Activated CD4-positive, alpha-beta T cell treated with anti-CD3 and anti-CD28 coated beads, Interleukin-2, amount 50 U/mL, for 1 hour (primary cell): Measurements from ENCODE around the gene LRRC47.
A peak's percentile ranks its signal among the peaks of the same experiment; 100 is the strongest.

Experiments used
- DNase-seq: peaks from one replicate; pipeline ENCODE4 v3.0.0-alpha.2; 2020

LRRC47 gene

DNA sequence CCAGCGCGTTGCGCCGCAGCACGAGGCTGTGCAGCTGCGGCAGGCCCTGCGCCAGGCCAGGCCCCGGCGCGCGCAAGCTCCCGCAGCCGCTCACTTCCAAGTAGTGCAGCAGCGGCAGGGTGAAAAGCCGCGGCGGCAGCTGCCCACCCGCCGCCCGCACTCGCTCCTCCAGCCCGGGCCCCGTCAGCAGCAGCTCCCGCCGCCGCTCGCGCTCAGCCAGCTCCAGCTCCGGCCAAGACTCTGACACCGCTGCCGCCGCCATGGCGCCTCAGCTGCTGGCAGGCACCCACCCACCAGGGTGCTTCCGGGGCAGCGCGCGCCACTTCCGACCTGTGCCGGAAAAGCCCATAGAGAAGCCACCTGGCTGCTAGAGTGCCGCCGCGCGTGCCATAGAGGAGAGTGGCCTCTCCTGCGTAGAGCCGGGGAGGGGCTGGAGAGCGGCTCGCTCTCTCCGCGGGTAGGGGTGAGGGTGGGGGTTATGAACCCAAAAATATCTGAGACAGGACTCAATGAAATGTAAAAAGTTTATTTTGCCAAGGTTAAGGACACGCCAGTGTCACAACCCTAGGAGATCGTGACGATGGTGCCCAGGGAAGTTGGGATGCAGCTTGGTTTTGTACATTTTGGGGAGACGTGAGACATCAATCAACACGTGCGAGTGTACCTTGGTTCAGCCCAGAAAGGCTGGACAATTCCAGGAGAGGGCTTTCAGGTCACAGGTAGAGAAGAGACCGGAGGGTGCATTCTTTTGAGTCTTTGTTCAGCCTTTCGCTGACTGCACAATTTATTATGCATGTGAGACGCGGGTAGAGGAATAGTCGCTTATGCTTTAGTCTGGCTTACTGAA is at the start of gene LRRC47:
Gene LRRC47, minus strand, starts transcription at position 284 of the 847 bp plus-strand sequence. Its CDS starts 22 bp downstream, at position 262.
- DNase-seq: peak; percentile 94

DNA sequence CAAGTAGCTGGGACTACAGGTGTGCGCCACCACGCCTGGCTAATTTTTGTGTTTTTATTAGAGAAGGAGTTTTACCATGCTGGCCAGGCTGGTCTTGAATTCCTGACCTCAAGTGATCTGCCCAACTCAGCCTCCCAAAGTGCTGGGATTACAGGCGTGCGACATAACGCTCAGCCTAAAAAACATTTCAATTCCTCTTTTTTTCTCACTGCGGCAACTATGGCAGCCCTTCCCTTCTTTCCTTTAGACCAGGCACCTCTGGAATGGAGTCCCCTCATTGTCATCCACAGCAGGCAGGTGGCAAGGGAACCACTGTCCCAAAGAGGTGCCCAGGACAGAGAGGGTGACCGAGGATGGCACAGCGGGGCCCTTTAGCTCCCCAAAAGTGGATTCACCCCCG is 46.6 kb upstream of the LRRC47 start:
- DNase-seq: no peak

DNA sequence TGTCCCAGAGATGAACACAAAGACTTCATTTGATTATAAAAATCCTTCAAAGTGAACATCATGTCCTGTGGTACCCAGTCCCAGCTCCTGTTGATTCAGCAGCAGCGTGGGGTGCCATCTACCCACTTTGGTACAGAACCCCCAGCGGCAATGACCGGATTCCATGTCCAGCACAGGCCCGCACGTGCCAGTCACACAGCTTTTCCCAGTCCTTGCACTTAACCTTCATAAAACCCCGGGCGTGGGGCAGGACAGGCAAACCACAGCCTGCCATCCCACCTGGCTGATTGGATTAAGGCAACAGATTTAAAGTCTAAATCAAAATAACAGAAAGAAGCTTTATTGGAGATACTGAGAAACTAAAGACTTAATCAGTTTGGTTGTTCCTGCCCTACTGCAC is 45.2 kb upstream of the LRRC47 start:
- no peak for DNase-seq

DNA sequence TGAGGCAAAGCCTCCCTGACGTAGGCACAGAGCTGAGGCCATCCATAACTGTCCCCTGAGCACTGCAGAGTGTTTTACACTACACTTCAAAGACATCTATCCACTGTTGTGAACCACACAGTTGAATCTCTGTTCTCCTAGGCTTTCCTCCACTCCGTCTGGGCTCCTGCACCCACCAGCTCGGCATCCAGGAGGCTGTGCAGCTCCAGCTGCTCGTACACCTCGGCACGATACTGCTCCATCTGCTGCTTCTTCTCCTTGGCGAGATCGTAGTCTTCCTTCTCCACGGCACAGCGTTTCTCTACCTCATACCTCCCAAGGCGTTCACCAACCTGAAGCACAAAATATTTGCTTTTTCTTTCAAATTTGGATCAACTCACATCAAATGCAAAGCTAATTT is 42.5 kb upstream of the LRRC47 start:
- no peak for DNase-seq

DNA sequence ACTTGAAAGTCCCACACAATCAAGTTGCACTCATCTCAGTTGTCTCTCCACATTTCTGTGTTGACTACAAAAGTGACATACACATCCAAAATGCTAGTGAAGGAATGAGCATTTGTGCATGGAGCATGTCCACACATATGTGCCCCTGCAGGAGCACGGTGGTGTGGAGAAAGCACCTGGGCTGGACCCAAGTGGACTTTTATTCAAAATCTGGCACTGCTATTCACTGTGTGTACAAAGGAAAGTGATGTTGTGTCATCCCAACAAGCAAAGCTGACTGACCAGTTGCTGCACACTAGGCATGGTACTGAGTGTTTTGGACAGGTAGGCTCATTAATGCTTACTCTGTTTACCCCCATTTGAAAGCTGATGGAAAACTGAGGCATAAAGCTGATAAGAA is 41.4 kb upstream of the LRRC47 start:
- DNase-seq: no peak

DNA sequence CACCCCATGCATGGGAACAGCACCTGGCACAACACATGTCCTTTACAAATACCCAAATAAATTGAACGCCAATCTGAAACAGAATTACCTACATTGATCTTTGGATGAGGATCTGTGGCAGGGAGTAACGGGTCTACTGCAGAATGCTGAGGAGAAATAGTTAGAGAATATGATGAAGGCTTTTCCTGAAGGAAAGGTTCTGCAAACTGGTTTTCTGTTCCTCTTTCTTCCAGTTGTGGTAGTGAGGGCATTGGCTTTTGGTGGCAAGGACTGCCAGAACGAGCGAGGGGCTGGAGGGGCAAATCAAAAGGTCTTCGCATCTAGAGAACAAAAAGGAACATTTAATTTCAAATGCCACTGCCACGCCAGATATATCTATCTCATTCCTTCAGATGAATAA is 40.9 kb upstream of the LRRC47 start:
- DNase-seq: no peak

DNA sequence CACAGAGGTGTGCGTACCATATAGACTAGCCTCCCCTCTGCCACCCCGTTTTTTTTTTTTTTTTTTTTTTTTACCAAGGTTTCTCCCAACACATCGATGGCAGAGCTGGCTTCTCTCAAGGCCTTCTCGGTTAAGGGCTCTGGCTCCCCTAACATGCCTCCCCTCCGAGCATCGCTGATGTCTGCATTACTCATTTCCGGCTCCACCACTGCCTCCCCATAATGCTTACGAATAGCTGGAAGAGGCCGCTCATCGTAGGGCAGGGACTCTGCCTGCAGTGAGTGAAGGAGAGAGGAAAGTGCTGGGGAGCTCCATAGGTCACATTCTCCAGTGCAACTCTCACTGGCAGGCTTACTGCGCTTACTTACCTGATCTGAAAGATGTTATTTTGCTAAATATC is 40.1 kb upstream of the LRRC47 start:
- no peak for DNase-seq

DNA sequence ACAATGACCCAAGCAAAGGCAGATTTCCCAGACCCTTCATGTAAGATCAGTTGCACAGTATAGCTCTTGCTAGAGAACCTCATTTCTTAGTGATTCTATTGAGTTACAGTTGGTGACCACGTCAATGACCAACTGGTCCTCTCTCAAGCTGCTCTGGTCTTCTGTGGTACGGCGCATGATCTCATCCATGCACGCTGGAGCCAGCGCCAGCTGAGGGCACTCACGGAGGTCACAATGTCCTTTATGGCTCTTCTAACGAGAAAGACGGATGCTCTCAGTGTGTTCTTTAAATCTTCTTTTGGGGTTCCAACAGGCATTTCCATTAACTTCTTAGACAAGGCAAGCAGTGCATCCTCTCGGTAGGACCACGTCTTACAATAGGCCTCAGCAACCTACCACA is 38.4 kb upstream of the LRRC47 start:
- no peak for DNase-seq

DNA sequence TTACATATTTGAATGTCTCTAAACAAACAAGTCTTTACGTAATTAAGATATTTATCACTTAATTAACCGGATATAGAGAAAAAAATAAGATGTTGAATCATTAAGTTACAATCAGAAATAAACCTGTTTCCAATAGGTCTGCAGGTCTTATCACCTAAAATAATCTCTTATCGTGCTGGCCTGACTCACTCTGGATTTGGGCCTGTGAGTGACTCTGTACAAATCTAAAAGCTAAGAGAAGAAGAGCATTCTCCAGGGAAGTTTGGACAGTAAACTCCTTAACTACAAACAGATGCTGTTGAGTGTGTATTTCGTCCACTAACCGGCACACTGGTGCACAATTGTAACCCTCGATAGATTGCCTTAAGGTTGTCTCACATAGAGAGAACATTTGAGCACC is 35.4 kb upstream of the LRRC47 start:
- DNase-seq: no peak

DNA sequence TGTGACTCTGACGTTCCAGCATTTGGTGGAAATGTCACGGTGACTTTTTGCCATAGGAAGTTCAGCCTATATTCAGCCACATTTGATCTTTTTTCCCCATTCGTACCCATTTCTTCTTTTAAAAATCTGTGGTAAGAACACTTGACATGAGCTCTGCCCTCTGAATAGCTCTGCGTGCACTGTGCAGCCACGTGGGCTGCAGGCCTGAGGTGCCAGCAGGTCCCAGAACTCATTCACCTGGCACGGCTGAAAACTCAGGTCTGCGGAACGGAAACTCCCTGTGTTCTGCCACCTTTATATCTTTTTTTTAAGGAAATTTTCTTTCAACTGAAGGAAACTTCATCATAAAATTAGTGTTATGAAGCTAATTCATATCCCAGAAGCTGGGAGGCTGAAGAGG is 32.1 kb upstream of the LRRC47 start:
- DNase-seq: no peak

DNA sequence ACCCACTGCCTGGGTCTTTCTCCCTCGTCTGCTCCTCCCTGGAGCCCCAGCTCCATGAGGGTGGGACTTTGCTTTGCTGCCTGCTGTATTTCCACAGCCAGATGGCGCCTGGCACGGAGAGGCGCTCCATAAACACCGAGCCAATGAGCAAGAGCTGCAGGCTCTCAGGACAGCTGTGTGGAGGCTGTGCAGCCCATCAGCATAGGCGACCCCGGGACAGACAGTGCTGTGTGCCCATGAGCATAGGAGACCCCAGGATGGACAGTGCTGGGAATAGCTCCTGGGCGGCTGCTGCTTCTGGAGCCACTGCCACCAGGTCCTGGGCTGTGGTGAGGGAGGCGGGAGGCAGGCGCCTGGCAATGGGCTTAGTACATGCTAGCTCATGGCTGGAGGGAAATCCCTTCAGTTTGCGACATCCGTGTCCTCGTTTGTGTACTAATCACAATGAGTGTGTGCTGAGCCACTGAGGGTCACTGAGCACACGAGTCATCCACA is 31.6 kb upstream of the LRRC47 start:
- no peak for DNase-seq

DNA sequence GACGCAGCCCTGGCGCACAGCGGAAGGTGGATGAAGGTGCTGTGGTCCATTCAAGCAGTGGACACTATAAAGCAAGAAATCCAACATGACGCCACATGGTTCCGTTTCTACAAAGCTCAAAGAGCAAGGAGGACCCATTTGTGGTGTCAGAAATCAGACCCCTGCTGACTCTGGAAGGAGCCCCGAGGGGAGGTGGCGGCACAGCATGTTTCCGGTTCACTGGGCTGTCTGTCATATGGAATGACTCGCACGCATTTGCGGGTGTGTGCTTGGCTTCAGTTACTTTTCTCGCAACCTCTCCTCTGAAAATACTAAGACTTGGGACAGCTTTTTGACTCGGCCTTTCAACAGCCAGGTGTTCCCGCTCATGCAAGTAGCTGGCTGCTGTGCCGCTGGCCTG is 29.1 kb upstream of the LRRC47 start:
- no peak for DNase-seq

DNA sequence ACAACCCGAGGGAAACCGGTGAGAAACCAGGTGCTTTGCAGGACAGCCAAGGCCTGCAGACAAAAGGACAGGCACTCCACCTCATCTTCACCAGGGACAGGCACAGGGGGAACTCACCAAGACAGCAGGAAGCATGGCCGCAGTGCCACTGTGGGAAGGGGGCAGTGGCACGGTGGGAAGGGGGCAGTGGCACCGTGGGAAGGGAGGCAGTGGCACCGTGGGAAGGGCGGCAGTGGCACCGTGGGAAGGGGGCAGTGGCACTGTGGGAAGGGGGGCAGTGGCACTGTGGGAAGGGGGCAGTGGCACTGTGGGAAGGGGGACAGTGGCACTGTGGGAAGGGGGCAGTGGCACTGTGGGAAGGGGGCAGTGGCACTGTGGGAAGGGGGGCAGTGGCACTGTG is 28.4 kb upstream of the LRRC47 start:
- DNase-seq: no peak

DNA sequence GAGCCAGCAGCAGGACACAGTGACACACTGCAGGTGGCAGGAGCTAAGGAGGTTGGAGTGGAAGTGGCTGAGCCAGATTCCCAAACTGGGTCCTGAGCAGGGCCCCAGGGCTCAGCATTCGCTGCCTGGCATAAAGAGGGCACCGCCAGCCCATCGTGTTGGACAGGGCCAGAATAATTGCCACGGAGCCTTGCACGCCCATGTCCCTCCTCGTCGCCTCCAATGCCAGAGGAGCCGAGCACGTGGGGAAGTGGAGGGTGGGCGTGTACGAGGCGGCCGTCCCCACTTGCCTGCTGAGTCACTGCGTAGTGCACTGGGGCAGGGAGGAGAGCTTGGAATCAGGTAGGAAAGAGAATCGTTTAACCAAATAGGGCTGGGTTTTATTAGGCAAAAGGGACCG is 26.1 kb upstream of the LRRC47 start:
- DNase-seq: no peak

DNA sequence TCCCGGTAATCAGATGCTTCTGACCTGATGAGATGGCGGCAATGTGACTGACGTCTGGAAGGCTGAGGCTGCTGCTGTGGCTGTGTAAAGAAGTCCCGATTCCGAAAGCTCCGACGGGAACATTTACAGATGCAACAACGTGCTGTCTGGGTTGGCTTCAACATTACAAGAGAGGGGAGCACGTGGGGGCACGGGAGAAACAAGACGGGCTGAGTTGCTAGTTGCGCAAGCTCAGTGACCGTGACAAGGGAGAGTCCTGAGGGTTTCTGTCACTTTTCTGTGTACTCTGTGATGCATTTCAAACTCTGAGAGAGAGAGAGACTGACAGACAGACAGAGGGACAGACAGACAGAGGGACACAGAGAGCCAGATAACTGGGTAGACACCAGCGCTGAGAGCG is 25.6 kb upstream of the LRRC47 start:
- no peak for DNase-seq

DNA sequence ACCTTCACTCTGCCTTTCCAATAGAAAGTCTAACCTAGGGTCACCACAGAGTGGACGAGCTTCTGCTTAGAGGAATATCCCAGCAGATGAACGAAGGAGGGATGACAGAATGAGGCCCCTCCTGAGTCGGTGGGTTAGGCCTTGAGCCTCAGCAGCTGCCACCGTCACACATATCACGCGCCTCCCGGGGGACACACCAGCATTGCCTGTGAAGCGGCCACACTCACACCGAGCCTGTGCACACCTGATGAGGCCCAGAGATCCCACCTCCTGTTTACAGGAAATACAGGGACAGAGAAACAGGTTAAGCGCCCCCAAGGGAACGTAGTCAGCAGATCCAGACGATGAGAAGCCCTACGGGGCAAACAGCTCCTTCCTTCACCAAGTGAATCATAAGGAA is 25.1 kb upstream of the LRRC47 start:
- no peak for DNase-seq

DNA sequence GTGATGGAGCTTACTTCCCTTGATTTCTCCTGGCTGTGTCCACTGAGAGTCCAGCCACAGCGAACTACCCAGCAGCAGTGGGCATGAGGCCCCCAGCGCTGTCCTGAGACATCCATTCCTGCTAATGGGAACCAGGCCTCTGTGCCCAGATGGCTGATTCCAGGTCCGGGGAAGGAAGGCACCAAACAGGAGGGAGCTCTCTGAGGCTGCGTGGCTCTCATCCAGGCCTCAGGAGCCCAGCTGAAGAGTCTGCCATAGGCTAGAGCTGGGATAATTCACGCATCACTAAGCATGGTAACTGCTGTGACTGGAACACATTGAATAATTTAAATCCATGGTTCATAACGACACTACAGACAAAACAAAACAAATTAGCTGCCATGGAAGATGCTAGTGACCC is 24.7 kb upstream of the LRRC47 start:
- DNase-seq: no peak

DNA sequence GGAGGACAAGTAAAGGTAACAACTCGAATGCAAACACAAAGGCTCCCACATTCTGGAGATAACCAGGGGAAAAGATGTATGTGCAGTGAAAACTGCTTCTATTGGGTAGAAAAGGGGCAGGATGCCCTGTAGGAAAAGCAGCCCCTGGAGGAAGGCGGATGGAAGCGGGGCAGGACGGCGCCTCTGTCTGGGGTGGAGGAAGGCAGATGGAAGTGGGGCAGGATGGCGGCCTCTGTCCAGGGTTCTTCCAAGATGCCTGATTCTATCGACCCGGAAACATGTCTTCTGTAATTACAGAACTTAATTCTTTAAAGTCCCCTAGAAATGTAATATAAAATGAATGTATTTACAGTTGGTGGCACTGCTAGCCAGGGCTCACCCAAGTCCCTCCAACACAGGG is 24.0 kb upstream of the LRRC47 start:
- DNase-seq: no peak

DNA sequence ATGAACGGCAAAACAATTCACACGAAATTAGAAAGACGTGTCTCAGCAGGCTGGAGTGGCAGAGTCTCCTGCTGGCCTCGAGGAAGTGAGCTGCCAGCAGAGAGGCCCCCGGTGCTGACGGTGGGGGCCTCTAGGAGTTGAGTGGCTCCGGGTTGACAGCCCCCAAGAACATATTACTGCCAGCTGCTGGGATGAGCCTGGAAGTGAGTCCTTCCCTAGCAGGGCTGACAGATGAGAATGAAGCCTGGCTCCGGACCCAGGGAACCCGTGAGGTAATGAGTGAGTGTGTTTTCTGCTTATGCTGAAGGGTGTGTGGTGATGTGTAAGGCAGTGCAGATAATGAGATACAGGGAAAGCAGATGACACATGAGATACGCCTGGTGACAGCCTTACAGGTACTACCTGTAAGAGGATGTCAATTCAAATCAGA is 23.5 kb upstream of the LRRC47 start:
- DNase-seq: no peak

DNA sequence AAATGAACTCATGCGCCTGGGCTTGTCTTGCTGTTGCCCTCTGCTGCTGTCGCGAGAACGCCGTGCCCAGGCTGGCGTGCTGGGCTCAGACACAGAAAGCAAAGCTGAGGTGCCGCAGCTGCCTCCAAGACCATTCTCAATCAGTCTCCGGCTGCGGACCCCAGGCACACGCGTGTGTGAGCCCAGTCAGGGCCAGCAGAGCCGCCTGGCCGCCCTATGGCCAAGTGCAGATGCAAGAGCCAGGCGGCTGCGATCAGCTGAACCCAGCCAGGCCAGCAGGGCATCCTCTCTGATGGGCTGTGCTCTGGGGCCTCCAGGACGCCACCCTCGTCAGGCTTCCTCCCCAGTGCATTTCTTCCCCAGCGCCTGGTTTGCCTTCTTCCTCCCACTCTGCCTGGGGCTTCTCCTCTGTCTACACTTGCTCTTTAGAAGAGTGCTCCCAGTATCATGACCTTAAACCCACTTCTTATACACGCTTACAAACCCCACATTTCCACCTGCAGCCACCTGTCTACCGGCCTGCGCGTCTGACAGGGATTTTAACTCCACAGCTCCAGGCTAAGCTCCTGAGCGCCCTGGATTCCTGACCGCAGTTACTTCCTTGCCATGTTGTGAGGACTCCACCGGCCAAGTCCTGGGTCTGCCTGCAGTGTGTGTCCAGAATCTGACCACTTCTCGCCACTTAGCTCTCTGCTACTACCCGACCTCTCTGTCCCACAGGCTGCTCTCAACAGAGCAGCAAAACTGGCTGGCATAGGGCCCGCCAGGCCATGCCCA is 21.7 kb upstream of the LRRC47 start:
- DNase-seq: no peak

DNA sequence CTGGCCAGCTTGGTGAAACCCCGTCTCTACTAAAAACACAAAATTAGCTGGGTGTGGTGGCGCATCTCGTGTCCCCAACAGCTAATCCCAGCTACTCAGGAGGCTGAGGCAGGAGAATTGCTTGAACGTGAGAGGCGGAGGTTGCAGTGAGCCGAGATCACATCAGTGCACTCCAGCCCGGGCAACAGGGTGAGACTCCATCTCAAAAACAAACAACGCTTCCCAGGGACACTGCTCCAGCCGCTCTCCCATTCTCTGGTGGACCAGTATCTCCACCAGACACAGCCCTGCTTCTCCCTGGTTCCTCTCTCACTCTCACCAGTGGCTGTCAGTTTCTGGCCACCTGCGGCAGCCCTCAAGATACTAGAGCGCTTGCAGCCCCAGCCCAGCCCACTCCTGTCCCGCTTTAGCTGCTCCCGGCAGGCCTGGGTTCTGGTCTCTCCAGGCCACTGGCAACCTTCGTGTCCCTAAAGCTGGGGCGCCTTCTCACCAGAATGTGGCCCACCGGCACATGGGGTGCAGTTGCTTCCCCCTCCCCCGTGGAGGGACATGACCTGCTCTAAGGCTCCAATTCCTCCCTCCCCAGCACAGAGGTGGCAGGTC is 20.9 kb upstream of the LRRC47 start:
- no peak for DNase-seq

DNA sequence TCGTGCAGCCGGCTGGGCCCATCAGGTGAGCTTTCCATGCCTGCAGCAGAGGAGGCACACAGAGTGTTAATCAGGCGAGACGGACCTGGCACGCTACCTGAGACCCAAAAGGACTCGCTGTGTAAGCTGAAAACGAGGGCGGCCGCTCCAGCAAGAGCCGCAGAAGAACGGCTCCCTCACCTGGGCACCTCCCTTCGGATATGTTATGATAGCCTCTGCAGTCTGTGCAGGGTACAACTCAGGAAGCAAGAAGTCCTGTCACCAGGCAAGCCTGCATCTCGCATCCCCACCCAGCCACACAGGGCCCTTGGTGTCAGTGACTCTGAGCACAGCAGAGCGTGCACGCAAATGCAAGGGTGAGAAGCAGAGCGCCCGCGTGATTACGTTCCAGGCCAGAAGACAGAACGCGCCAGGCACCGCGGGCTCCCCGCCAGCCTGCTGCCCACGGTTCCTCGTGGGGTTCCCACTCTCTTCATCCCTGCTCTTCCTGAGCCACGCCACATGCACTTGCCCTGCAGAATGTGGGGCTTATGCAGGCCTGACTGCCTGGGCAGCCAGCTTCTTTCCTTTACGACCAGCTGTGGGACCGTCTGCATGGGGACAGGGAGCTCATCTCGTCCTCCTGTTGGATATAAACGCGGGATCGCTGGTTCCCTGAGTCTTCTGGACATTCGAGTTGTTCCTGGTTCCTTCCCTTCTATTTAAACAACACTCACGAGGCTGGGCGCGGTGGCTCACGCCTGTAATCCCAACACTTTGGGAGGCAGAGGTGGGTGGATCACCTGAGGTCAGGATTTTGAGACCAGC is 20.2 kb upstream of the LRRC47 start:
- DNase-seq: no peak
